Sigmoid colon (tissue), 7 donors: ENCODE results near the gene KCTD12. TPM values are rescaled to one million over a fixed set of nuclear protein-coding genes. Genes with fewer than 3 reads are reported as not detected.
"Not testable (repeated sequence)": the region's sequence is repeated elsewhere in the genome, so short reads cannot be mapped to it uniquely, and the experiment has no call there.

Experiments used
- DNase-seq: peaks from one replicate; pipeline ENCODE4 v3.0.0-alpha.2; 2019
- H3K27ac ChIP-seq, 4 donors: fragments of 200-600 bp; sonication (generic); one replicate each; pipeline ENCODE4 v1.5.1; 2016 to 2019; ENCODE audit warnings: mild to moderate bottlenecking in 1 of 4
- H3K27me3 ChIP-seq, 3 donors: fragments of 200-600 bp; sonication (generic); one replicate each; pipeline ENCODE4 v1.5.1; 2019; ENCODE audit warnings: mild to moderate bottlenecking in 1 of 3
- H3K36me3 ChIP-seq, 4 donors: fragments of 200-600 bp; sonication (generic); one replicate each; pipeline ENCODE4 v1.5.1; 2016 to 2019
- H3K4me1 ChIP-seq, 4 donors: fragments of 200-600 bp; sonication (generic); one replicate each; pipeline ENCODE4 v1.5.1; 2017 to 2019
- H3K4me3 ChIP-seq, 4 donors: fragments of 200-600 bp; sonication (generic); one replicate each; pipeline ENCODE4 v1.5.1; 2017 to 2019; ENCODE audit warnings: mild to moderate bottlenecking in 2 of 4, moderate library complexity in 1 of 4
- H3K9me3 ChIP-seq, 4 donors: fragments of 200-600 bp in 3 of 4; sonication (generic) in 3 of 4; one replicate each; pipeline versions ENCODE4 v1.5.1 to v1.6.1; 2013 to 2019
- EP300 ChIP-seq, 4 donors: sonication (generic); formaldehyde crosslinking; IDR thresholded peaks; one replicate each; pipeline ENCODE4 v1.6.1; 2017; ENCODE audit warnings: antibody characterized with exemption in 4 of 4
- POLR2A ChIP-seq, 2 donors: fragments of 450-650 bp; IDR thresholded peaks; one replicate each; pipeline ENCODE4 v1.6.1; 2016; ENCODE audit warnings: antibody characterized with exemption in 2 of 2, mild to moderate bottlenecking in 2 of 2, moderate library complexity in 2 of 2
- POLR2AphosphoS5 ChIP-seq, 4 donors: sonication (generic); formaldehyde crosslinking; IDR thresholded peaks; one replicate each; pipeline ENCODE4 v1.6.1; 2017; ENCODE audit warnings: antibody characterized with exemption in 4 of 4
- WGBS, 2 donors: extraction: QIAGEN DNeasy Blood & Tissue Kit; methylation state at CpG; one replicate each; pipeline ENCODE4 v1.1.7; 2013; 5-methylcytosine and 5-hydroxymethylcytosine counted together
- intact Hi-C: fragments of 100-400 bp; cut with DNase I; formaldehyde crosslinking; loops from one replicate; pipeline ENCODE4 v1.15.1; 2023
- polyA plus RNA-seq, 3 donors: library from polyadenylated mRNA; stranded (reverse); fragments of 200-250 nt; gene quantifications; one replicate each; pipeline ENCODE4 v1.2.3, GENCODE V29; 2013
- total RNA-seq, 4 donors: library from RNA; depleted of rRNA; stranded (reverse); fragments of >200 nt; gene quantifications; one replicate each; pipeline ENCODE4 v1.1.0, GENCODE V29; 2016
- TF ChIP-seq, protein P1 (sequence below), 4 experiments: fragments of 450-650 bp in 3 of 4; fragments of 200-600 bp in 1 of 4; IDR thresholded peaks; one replicate each; pipeline ENCODE4 v1.5.1; 2016 to 2019; ENCODE audit warnings: antibody characterized with exemption in 4 of 4, mild to moderate bottlenecking in 3 of 4, moderate library complexity in 2 of 4
- donor health status: healthy with polysubstance abuse.
- donor health status: Bipolar disorder and iron deficiency.
- donor health status: healthy.

KCTD12 gene
- total and polyA plus RNA-seq, 7 donors, result 14.8 to 129 (median 77.3) TPM

DNA sequence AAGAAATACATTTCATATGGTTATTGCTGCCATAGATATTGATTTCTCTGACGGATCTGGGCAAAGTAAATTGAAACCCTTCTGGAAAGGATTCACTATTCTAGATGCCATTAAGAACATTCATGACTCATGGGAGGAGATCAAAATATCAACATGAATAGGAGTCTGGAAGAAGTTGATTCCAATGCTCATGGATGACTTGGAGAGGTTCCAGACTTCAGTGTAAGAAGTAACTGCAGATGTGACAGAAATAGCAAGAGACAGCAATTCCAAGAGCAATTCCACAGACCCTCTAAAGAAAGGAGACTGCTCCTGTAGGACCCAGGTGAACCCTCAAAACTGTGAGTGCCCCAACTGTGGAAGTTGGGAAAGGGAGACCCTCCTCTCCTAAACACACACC lies 30.9 kb upstream of the KCTD12 start:
- no peaks in the 10 kb centered on the region for H3K36me3 ChIP-seq
- H3K27me3 ChIP-seq, result no peaks in the 10 kb centered on the region
- H3K27ac ChIP-seq, result no peak overlapping the region
- no peak for DNase-seq
- H3K4me1 ChIP-seq, result no peaks in the 10 kb centered on the region
- WGBS, 2 donors, result 88 to 93% methylated on average over 1 of the region's 1 CpG
- no peaks in the 10 kb centered on the region for H3K9me3 ChIP-seq
- no peak overlapping the region for H3K4me3 ChIP-seq
- TF ChIP-seq, protein P1, sequence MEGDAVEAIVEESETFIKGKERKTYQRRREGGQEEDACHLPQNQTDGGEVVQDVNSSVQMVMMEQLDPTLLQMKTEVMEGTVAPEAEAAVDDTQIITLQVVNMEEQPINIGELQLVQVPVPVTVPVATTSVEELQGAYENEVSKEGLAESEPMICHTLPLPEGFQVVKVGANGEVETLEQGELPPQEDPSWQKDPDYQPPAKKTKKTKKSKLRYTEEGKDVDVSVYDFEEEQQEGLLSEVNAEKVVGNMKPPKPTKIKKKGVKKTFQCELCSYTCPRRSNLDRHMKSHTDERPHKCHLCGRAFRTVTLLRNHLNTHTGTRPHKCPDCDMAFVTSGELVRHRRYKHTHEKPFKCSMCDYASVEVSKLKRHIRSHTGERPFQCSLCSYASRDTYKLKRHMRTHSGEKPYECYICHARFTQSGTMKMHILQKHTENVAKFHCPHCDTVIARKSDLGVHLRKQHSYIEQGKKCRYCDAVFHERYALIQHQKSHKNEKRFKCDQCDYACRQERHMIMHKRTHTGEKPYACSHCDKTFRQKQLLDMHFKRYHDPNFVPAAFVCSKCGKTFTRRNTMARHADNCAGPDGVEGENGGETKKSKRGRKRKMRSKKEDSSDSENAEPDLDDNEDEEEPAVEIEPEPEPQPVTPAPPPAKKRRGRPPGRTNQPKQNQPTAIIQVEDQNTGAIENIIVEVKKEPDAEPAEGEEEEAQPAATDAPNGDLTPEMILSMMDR (IDR thresholded peaks at IDR 0.05), result no peak
- no peak for TF ChIP-seq POLR2AphosphoS5 (IDR thresholded peaks at IDR 0.05)
- TF ChIP-seq POLR2A (IDR thresholded peaks at IDR 0.05), result no peak
- no peak for TF ChIP-seq EP300 (IDR thresholded peaks at IDR 0.05)
- intact Hi-C loops, result no loop called here

DNA sequence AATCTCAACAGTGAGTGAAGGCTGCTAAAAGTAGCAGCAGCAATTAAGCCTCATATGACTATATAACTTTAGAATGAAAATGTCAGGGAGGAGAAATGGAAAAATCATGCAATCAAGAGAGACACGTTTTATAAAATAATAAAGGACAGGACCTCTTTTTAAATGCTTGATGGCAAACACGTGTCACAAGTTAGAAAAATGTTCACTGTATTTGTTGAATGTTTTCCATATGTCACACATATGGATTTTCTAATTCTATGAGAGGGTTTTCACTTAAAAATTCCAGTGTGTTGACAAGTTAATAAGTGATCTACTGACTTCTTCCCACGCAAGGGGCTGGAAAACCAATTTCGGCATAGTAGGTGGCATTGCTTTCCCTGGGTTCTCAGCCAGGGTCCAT lies 27.7 kb upstream of the KCTD12 start:
- no peaks in the 10 kb centered on the region for H3K4me1 ChIP-seq
- no peaks in the 10 kb centered on the region for H3K27me3 ChIP-seq
- TF ChIP-seq EP300 (IDR thresholded peaks at IDR 0.05) (no peak), POLR2AphosphoS5 (IDR thresholded peaks at IDR 0.05) (no peak), POLR2A (IDR thresholded peaks at IDR 0.05) (no peak)
- TF ChIP-seq, protein P1 (IDR thresholded peaks at IDR 0.05), result no peak
- intact Hi-C loops, result no loop called here
- WGBS, 2 donors, result 37 to 74% methylated on average over 4 of the region's 4 CpGs
- DNase-seq, result no peak
- H3K9me3 ChIP-seq, result no peaks in the 10 kb centered on the region
- no peak overlapping the region for H3K4me3 ChIP-seq
- no peak overlapping the region for H3K27ac ChIP-seq
- no peaks in the 10 kb centered on the region for H3K36me3 ChIP-seq

DNA sequence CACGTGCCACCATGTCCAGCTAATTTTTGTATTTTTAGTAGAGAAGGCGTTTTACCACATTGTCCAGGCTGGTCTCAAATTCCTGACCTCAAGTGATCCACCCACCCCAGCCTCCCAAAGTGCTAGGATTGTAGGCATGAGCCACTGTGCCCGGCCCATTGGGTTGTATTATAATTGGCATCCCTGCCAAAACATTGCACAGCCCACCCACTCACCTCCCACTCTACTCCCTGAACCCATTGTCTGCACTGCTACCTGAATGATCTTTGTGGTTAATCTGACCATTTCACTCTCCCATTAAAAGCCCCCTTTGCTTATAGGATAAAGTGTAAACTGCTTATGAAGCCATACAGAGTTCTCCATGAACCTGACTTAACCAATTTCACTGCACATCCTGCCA lies 26.3 kb upstream of the KCTD12 start:
- H3K27me3 ChIP-seq, result no peaks in the 10 kb centered on the region
- H3K4me1 ChIP-seq, result no peaks in the 10 kb centered on the region
- no peak overlapping the region for H3K4me3 ChIP-seq
- TF ChIP-seq POLR2AphosphoS5 (IDR thresholded peaks at IDR 0.05), result no peak
- TF ChIP-seq, protein P1 (IDR thresholded peaks at IDR 0.05), result no peak
- TF ChIP-seq EP300 (IDR thresholded peaks at IDR 0.05), result no peak
- TF ChIP-seq POLR2A (IDR thresholded peaks at IDR 0.05), result no peak
- no peaks in the 10 kb centered on the region for H3K9me3 ChIP-seq
- intact Hi-C loops, result no loop called here
- WGBS, 2 donors, result 87 to 90% methylated on average over 3 of the region's 3 CpGs
- H3K36me3 ChIP-seq, result no peaks in the 10 kb centered on the region
- H3K27ac ChIP-seq, result no peak overlapping the region
- DNase-seq, result no peak

DNA sequence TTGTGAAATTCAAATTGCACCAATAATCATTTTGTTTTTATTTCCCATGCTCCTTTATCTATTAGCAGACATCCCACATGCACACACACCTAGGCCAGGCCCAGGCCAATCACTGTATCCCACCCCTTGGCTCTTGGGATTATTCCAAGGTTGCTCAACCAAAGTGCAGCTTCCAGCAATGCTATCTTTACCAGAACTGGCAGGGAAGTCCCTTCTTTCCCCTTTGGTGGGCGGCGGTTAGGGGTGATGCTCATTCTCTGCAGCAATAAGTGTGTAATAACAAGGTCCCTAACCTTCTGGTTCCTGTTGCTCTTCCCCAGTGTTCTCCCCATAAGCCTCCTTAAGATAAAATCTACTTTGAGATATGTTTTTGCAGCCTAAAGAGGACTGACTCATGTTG lies 18.3 kb upstream of the KCTD12 start:
- Histone ChIP-seq H3K9me3 (peaks cover 0 to 2% (median 0%) of the 10 kb centered on the region in 4 donors), H3K27me3 (no peaks in the 10 kb centered on the region), H3K27ac (no peak overlapping the region), H3K4me3 (no peak overlapping the region), H3K36me3 (no peaks in the 10 kb centered on the region), H3K4me1 (no peaks in the 10 kb centered on the region)
- DNase-seq, result no peak
- WGBS, 2 donors, result 52 to 71% methylated on average over 2 of the region's 2 CpGs
- intact Hi-C loops, result loop anchor here (10.0 kb wide), 1 partner anchor 1210 kb away; no protein-coding TSS in a partner anchor
- TF ChIP-seq, protein P1 (IDR thresholded peaks at IDR 0.05), result no peak
- TF ChIP-seq EP300 (IDR thresholded peaks at IDR 0.05) (no peak), POLR2A (IDR thresholded peaks at IDR 0.05) (no peak)

DNA sequence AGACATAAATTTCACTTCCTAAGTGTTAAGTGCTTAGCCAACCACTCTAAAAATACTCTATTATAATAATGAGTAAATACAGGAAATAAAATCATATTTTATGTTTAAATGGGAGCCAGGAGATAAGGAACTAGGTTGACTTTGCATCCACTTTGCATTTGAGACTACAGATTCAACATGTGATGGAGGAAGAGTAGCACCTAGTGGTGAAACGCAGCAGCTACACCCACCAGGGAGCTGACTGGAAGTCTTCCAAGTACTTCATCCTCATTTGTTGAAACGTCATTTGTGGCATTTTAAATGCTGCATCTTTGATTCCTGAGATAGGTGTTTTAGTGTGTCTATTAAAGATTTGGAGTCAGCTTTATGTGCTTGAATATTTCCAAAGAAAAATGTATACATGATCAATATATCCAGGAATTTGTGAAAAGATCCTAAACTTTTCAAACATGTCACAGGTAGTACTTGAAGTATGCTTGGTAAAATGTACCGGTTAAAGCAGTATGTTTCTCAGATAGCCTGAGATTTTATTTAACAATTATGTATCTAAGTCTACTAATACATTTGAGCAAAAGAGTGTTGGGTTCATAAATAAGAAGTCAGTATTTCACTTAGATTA lies 17.4 kb upstream of the KCTD12 start:
- no peak overlapping the region for H3K4me3 ChIP-seq
- H3K36me3 ChIP-seq, result no peaks in the 10 kb centered on the region

DNA sequence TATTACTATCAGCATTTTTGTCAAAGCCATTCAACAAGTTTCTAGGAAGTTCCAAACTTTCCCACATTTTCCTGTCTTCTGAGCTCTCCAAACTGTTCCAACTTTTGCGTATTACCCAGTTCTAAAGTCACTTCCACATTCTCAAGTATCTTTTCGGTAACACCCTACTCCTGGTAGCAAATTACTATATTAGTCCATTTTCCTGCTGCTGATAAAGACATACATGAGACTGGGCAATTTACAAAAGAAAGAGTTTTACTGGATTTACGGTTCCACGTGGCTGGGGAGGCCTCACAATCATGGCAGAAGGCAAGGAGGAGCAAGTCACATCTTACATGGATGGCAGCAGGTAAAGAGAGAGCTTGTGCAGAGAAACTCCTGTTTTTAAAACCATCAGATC lies 12.9 kb upstream of the KCTD12 start:
- H3K4me3 ChIP-seq, result not testable (repeated sequence)
- WGBS, 2 donors, result 93 to 96% methylated on average over 4 of the region's 4 CpGs

More for the DNA sequence above, 17.4 kb upstream of the KCTD12 start:
- WGBS, 2 donors, result 24 to 32% methylated on average over 3 of the region's 3 CpGs
- no peak overlapping the region for H3K27ac ChIP-seq
- H3K27me3 ChIP-seq, result no peaks in the 10 kb centered on the region
- H3K9me3 ChIP-seq, result peaks cover 0 to 6% (median under 1%) of the 10 kb centered on the region in 4 donors
- intact Hi-C loops, result loop anchor here (2.0 to 10.0 kb wide), 4 partner anchors 235 to 1209 kb away; no protein-coding TSS in a partner anchor
- no peaks in the 10 kb centered on the region for H3K4me1 ChIP-seq
- peak; percentile 79 for DNase-seq
- TF ChIP-seq, protein P1 (IDR thresholded peaks at IDR 0.05), result peak; percentile 84 to 99 (median 95)
- TF ChIP-seq POLR2A (IDR thresholded peaks at IDR 0.05) (no peak), POLR2AphosphoS5 (IDR thresholded peaks at IDR 0.05) (peak in 2 of 4 donors; percentile 40 to 48)

DNA sequence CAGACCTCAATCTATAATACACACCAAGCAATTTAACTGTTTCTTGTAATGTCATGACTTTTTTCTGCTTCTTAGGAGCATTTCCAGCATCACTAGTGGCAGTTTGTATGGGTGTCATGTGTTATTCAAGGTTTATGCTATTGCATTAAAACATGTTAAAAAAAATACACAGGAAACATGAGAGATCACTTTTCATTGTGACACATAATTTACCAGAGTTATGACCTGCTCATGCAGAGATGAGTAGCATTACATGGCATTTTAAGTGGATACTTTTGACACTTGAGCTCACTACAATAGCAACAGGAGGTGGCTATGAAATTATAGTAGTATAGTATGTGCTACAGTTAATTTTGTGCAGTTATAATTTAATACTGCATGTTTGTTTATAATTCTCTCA lies 11.0 kb upstream of the KCTD12 start:
- H3K27me3 ChIP-seq, H3K4me1 ChIP-seq, H3K36me3 ChIP-seq, H3K9me3 ChIP-seq, intact Hi-C loops, H3K4me3 ChIP-seq, H3K27ac ChIP-seq, DNase-seq: not testable (repeated sequence)

More for the DNA sequence above, 12.9 kb upstream of the KCTD12 start:
- H3K36me3 ChIP-seq, H3K9me3 ChIP-seq, intact Hi-C loops, H3K27ac ChIP-seq, H3K4me1 ChIP-seq, DNase-seq, H3K27me3 ChIP-seq: not testable (repeated sequence)
